HepG2 (cell line): ENCODE measurements around the gene PEBP1. TPM values are rescaled to one million over a fixed set of nuclear protein-coding genes. Genes with fewer than 3 reads are reported as not detected.

ENCODE experiments used
- ARHGAP35 ChIP-seq: sonication (generic); formaldehyde crosslinking; IDR thresholded peaks from 2 replicates; pipeline ENCODE4 v1.9.0; 2022; ENCODE audit warnings: mild to moderate bottlenecking, inconsistent platforms, moderate library complexity, missing genetic modification reagents, borderline replicate concordance
- HMG20A ChIP-seq: IDR thresholded peaks from 2 replicates; pipeline ENCODE4 v1.6.1; 2016; ENCODE audit warnings: borderline replicate concordance
- KDM5B ChIP-seq: sonication (generic); formaldehyde crosslinking; IDR thresholded peaks from 2 replicates; pipeline ENCODE4 v1.4.0; 2020; ENCODE audit warnings: missing genetic modification reagents, mild to moderate bottlenecking, borderline replicate concordance
- MBNL3 ChIP-seq: fragments of 250-450 bp; sonication (Bioruptor Pico); conservative IDR thresholded peaks from 2 replicates; pipeline ENCODE4 v1.8.0; 2022; ENCODE audit warnings: mild to moderate bottlenecking, inconsistent platforms
- RFXAP ChIP-seq: sonication (generic); formaldehyde crosslinking; IDR thresholded peaks from 2 replicates; pipeline ENCODE4 v1.4.0; 2020; ENCODE audit warnings: missing genetic modification reagents, borderline replicate concordance
- SKI ChIP-seq: fragments of 450-650 bp; IDR thresholded peaks from one replicate; pipeline ENCODE4 v1.6.1; 2018; ENCODE audit warnings: mild to moderate bottlenecking; ENCODE audit not compliant: partially characterized antibody
- TCF12 ChIP-seq, 2 experiments: fragments of 450-650 bp in 1 of 2; sonication (generic) in 1 of 2; formaldehyde crosslinking in 1 of 2; IDR thresholded peaks; 2 replicates each; pipeline versions ENCODE4 v1.6.1 to v1.8.0; 2017 to 2022; ENCODE audit warnings: antibody characterized with exemption in 1 of 2, mild to moderate bottlenecking in 1 of 2, missing genetic modification reagents in 1 of 2, moderate library complexity in 1 of 2
- ZNF101 ChIP-seq: sonication (generic); formaldehyde crosslinking; IDR thresholded peaks from 2 replicates; pipeline ENCODE4 v1.4.0; 2020; ENCODE audit warnings: mild to moderate bottlenecking, low read depth, missing genetic modification reagents, borderline replicate concordance
- ZNF350 ChIP-seq: sonication (generic); formaldehyde crosslinking; IDR thresholded peaks from 2 replicates; pipeline ENCODE4 v1.4.0; 2020; ENCODE audit warnings: mild to moderate bottlenecking, low read depth, missing genetic modification reagents, borderline replicate concordance
- ZNF446 ChIP-seq: sonication (generic); formaldehyde crosslinking; IDR thresholded peaks from 2 replicates; pipeline ENCODE4 v1.5.0; 2020; ENCODE audit warnings: mild to moderate bottlenecking, missing genetic modification reagents
- polyA plus RNA-seq, 8 experiments: library from polyadenylated mRNA; depleted of rRNA in 3 of 8; stranded (reverse) in 7 of 8; unstranded in 1 of 8; fragments of >200 nt; fragmentation: Illumina TruSeq in 4 of 8; extraction: Trizol in 4 of 8; gene quantifications; 2 replicates each; pipeline versions ENCODE4 v1.2.1 to v1.2.3, GENCODE V29; 2011 to 2016; ENCODE audit warnings: low read depth in 4 of 8, missing spikeins in 1 of 8, mixed read lengths in 1 of 8; ENCODE audit not compliant: insufficient read depth in 1 of 8
- total RNA-seq, 5 experiments: library from RNA; depleted of rRNA; stranded (reverse); fragments of >200 nt; fragmentation: Illumina TruSeq; extraction: Trizol; gene quantifications; 2 replicates each; pipeline ENCODE4 v1.2.3, GENCODE V29; 2016; ENCODE audit warnings: low read depth in 1 of 5
- TF ChIP-seq, protein P1 (sequence below): sonication (generic); formaldehyde crosslinking; IDR thresholded peaks from 2 replicates; pipeline ENCODE4 v1.5.0; 2020; ENCODE audit warnings: mild to moderate bottlenecking, missing genetic modification reagents, borderline replicate concordance
- TF ChIP-seq, protein P2 (sequence below): sonication (generic); formaldehyde crosslinking; IDR thresholded peaks from 2 replicates; pipeline ENCODE4 v1.8.0; 2022; ENCODE audit warnings: missing genetic modification reagents, mild to moderate bottlenecking, moderate library complexity, borderline replicate concordance
- TF ChIP-seq, protein P3 (sequence below): sonication (generic); formaldehyde crosslinking; conservative IDR thresholded peaks from 2 replicates; pipeline ENCODE4 v1.8.0; 2022; ENCODE audit warnings: missing genetic modification reagents
- TF ChIP-seq, protein P4 (sequence below): sonication (generic); formaldehyde crosslinking; IDR thresholded peaks from 2 replicates; pipeline ENCODE4 v1.4.0; 2020; ENCODE audit warnings: missing genetic modification reagents

PEBP1 gene
- total and polyA plus RNA-seq, 2 of the 13 experiments (the other 11 are each of a cell fraction or from before 2014, with no cell fraction given) = 538 to 1,505 TPM

GRCh38 chr12:118136559-118137003 lies 657 bp downstream of the PEBP1 start (continued):
- TF ChIP-seq, protein P1, sequence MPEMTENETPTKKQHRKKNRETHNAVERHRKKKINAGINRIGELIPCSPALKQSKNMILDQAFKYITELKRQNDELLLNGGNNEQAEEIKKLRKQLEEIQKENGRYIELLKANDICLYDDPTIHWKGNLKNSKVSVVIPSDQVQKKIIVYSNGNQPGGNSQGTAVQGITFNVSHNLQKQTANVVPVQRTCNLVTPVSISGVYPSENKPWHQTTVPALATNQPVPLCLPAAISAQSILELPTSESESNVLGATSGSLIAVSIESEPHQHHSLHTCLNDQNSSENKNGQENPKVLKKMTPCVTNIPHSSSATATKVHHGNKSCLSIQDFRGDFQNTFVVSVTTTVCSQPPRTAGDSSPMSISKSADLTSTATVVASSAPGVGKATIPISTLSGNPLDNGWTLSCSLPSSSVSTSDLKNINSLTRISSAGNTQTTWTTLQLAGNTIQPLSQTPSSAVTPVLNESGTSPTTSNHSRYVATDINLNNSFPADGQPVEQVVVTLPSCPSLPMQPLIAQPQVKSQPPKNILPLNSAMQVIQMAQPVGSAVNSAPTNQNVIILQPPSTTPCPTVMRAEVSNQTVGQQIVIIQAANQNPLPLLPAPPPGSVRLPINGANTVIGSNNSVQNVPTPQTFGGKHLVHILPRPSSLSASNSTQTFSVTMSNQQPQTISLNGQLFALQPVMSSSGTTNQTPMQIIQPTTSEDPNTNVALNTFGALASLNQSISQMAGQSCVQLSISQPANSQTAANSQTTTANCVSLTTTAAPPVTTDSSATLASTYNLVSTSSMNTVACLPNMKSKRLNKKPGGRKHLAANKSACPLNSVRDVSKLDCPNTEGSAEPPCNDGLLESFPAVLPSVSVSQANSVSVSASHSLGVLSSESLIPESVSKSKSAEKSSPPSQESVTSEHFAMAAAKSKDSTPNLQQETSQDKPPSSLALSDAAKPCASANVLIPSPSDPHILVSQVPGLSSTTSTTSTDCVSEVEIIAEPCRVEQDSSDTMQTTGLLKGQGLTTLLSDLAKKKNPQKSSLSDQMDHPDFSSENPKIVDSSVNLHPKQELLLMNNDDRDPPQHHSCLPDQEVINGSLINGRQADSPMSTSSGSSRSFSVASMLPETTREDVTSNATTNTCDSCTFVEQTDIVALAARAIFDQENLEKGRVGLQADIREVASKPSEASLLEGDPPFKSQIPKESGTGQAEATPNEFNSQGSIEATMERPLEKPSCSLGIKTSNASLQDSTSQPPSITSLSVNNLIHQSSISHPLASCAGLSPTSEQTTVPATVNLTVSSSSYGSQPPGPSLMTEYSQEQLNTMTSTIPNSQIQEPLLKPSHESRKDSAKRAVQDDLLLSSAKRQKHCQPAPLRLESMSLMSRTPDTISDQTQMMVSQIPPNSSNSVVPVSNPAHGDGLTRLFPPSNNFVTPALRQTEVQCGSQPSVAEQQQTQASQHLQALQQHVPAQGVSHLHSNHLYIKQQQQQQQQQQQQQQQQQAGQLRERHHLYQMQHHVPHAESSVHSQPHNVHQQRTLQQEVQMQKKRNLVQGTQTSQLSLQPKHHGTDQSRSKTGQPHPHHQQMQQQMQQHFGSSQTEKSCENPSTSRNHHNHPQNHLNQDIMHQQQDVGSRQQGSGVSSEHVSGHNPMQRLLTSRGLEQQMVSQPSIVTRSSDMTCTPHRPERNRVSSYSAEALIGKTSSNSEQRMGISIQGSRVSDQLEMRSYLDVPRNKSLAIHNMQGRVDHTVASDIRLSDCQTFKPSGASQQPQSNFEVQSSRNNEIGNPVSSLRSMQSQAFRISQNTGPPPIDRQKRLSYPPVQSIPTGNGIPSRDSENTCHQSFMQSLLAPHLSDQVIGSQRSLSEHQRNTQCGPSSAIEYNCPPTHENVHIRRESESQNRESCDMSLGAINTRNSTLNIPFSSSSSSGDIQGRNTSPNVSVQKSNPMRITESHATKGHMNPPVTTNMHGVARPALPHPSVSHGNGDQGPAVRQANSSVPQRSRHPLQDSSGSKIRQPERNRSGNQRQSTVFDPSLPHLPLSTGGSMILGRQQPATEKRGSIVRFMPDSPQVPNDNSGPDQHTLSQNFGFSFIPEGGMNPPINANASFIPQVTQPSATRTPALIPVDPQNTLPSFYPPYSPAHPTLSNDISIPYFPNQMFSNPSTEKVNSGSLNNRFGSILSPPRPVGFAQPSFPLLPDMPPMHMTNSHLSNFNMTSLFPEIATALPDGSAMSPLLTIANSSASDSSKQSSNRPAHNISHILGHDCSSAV (CRISPR knock-in tag) = no peak
- TF ChIP-seq, protein P2, sequence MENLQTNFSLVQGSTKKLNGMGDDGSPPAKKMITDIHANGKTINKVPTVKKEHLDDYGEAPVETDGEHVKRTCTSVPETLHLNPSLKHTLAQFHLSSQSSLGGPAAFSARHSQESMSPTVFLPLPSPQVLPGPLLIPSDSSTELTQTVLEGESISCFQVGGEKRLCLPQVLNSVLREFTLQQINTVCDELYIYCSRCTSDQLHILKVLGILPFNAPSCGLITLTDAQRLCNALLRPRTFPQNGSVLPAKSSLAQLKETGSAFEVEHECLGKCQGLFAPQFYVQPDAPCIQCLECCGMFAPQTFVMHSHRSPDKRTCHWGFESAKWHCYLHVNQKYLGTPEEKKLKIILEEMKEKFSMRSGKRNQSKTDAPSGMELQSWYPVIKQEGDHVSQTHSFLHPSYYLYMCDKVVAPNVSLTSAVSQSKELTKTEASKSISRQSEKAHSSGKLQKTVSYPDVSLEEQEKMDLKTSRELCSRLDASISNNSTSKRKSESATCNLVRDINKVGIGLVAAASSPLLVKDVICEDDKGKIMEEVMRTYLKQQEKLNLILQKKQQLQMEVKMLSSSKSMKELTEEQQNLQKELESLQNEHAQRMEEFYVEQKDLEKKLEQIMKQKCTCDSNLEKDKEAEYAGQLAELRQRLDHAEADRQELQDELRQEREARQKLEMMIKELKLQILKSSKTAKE (CRISPR knock-in tag) = no peak
- TF ChIP-seq ZNF446 (CRISPR knock-in tag) = no peak
- TF ChIP-seq ARHGAP35 = no peak
- TF ChIP-seq TCF12 (IDR thresholded peaks at IDR 0.05) = no peak
- TF ChIP-seq TCF12 (CRISPR knock-in tag; IDR thresholded peaks at IDR 0.05) = no peak
- TF ChIP-seq KDM5B (CRISPR knock-in tag) = no peak
- no peak for TF ChIP-seq SKI
- peak; percentile 55; the same call in 1 of the 2 replicates for TF ChIP-seq RFXAP
- TF ChIP-seq ZNF101 (CRISPR knock-in tag) = no peak
- TF ChIP-seq, protein P3, sequence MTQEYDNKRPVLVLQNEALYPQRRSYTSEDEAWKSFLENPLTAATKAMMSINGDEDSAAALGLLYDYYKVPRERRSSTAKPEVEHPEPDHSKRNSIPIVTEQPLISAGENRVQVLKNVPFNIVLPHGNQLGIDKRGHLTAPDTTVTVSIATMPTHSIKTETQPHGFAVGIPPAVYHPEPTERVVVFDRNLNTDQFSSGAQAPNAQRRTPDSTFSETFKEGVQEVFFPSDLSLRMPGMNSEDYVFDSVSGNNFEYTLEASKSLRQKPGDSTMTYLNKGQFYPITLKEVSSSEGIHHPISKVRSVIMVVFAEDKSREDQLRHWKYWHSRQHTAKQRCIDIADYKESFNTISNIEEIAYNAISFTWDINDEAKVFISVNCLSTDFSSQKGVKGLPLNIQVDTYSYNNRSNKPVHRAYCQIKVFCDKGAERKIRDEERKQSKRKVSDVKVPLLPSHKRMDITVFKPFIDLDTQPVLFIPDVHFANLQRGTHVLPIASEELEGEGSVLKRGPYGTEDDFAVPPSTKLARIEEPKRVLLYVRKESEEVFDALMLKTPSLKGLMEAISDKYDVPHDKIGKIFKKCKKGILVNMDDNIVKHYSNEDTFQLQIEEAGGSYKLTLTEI = no peak
- TF ChIP-seq HMG20A (CRISPR knock-in tag) = no peak
- TF ChIP-seq ZNF350 (CRISPR knock-in tag) = no peak
- TF ChIP-seq MBNL3 (CRISPR knock-in tag) = no peak
- TF ChIP-seq, protein P4, sequence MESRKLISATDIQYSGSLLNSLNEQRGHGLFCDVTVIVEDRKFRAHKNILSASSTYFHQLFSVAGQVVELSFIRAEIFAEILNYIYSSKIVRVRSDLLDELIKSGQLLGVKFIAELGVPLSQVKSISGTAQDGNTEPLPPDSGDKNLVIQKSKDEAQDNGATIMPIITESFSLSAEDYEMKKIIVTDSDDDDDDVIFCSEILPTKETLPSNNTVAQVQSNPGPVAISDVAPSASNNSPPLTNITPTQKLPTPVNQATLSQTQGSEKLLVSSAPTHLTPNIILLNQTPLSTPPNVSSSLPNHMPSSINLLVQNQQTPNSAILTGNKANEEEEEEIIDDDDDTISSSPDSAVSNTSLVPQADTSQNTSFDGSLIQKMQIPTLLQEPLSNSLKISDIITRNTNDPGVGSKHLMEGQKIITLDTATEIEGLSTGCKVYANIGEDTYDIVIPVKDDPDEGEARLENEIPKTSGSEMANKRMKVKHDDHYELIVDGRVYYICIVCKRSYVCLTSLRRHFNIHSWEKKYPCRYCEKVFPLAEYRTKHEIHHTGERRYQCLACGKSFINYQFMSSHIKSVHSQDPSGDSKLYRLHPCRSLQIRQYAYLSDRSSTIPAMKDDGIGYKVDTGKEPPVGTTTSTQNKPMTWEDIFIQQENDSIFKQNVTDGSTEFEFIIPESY (CRISPR knock-in tag) = no peak
